IPS-NIHi7 (cell line): ENCODE measurements around the gene LFNG.

Source experiments
- DNase-seq: peaks from one replicate; pipeline ENCODE4 v3.0.0; 2012; ENCODE audit warnings: mixed read lengths; ENCODE audit errors: extremely low spot score

Gene LFNG

GRCh38 chr7:2570021-2570420 is 50.4 kb downstream of the LFNG start:
- no peak for DNase-seq

DNA sequence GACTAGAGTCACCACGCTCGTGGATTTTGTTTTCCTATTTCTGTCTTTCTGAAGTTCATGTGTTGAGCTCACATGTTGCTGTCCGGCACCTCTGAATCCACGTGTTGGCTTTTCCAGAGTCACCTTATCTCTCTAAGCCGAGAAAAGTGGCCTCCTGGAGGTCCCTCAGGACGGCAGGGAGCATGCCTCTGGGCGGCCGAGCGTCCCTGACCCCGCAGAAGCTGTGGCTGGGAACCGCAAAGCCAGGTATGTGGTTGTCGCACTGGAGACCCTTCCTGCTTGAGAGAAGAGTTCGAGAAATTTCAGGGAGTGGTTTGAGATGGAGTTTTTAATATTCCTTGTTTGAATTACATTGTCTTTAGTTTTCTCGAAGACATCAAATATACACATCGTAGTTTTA is 51.8 kb downstream of the LFNG start:
- no peak for DNase-seq

DNA sequence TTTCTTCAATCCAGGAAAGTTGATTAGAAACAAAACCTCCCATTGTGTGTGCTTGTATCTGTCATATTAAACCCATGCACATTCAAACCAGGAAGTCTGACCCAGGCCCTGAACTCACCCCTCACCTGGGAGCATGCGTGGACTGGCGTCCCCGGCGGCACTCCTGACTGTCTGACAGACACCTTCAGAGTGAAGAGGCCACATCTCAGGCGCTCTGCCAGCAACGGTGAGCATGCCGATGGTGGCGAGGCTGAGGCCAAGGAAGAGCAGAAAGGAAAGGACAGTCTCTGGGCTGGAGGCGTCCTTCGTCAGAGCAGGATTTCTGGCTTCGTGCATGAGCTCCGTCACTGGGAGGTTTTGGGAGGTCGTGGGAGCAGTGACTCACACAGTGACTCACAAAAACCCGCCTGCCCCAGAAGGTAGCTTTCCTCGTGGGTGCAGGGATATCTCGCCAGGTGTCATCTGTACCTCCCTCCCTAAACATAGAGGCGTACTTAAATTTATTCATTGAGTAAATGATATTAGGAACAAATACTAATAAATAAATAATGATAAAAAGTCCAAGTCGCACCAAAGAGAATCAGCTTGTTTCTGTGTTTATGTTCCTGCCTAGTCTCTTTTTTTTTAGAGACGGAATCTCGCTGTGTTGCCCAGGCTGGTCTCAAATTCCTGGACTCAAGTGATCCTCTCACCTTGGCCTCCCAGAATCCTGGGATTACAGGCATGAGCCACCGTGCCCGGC is 52.7 kb downstream of the LFNG start:
- no peak for DNase-seq

DNA sequence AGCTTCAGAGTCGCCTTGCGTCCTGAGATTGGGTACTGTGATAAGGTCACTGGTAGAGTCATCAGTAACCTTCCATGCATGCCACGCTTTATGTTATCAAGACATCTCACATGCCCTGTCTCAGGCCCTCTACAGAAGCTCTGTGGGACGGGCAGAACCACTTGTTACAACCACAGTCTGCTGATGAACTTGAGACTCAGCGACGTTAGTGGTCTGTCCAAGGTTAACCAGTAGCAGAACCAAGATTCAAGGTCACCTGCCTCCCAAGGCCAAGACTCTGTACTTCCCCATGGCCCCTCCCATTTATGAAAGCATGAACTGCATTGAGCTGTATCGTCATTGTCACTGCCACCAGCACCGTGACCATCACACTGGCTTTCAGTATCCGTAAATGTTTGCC is 54.2 kb downstream of the LFNG start:
- no peak for DNase-seq

- DNase-seq, result no peak
Observed at GRCh38 chr7:2575046-2575732, 55.6 kb downstream of the LFNG start.

DNA sequence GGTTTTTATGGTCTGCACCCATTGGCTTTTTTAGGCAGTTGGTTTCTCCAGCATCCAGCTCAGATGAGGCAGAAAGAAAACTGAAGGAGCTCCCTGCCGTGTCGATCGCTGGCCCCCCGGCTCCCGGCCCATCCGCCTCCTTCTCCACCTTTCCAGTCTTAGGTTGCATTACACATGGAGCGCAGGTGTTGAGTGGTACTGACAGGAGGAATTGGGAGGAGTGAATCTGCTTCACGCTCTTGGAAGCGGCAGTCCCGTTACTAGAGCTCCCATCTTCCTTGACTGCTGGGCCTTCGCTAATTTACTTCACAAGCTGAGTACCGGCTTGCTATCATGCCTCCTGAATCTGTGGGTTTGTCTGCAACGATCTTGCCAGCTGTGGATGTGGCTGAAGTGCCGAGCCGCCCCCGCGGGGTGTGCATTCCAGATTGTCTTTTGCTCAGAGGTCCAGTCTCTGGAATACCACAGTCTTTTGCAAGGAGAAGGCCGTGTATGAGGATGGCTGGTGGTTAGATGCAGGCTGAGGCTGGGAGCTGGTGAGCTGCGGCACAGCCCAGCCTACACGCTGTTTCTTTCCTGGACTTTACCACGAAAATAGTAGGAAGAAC is 56.3 kb downstream of the LFNG start:
- DNase-seq, result no peak

GRCh38 chr7:2576742-2577491 is 57.3 kb downstream of the LFNG start:
- DNase-seq, result no peak
